SK-N-SH (cell line): Measurements from ENCODE around the gene VARS1. TPM values are rescaled to one million over a fixed set of nuclear protein-coding genes. Genes with fewer than 3 reads are reported as not detected.

ENCODE experiments used
- CTCF ChIA-PET: fragments of 300-600, 350-600 bp; formaldehyde crosslinking; extraction: SDS; loops from one replicate; lab custom pipeline; 2021; lab: Yijun Ruan, JAX
- POLR2A ChIA-PET: fragments of 350-600 bp; sonication (Branson Sonifier 250); formaldehyde crosslinking; extraction: SDS; loops from one replicate; lab custom pipeline; 2020; ENCODE audit warnings: antibody characterized with exemption, inconsistent platforms; lab: Yijun Ruan, JAX
- DNase-seq: peaks from one replicate; pipeline ENCODE4 v3.0.0; 2012
- H2AFZ ChIP-seq: fragments of 200-600 bp; sonication (generic); 2 replicates; pipeline ENCODE4 v1.8.1; 2016; ENCODE audit warnings: antibody characterized with exemption, mild to moderate bottlenecking, low read depth
- H3F3A ChIP-seq: fragments of 200-600 bp; sonication (generic); replicated peaks from 2 replicates; pipeline ENCODE3; 2016; ENCODE audit warnings: antibody characterized with exemption, mild to moderate bottlenecking; ENCODE audit not compliant: insufficient read depth
- H3K27ac ChIP-seq, 2 experiments: fragments of 200-500 bp in 1 of 2; fragments of 200-600 bp in 1 of 2; sonication (Bioruptor generic) in 1 of 2; sonication (generic), shearing (Covaris generic) in 1 of 2; 2 replicates each; pipeline versions ENCODE4 v1.5.1 to v1.6.1; 2014 to 2016; ENCODE audit warnings: low read depth in 2 of 2, inconsistent platforms in 1 of 2, low read length in 1 of 2, mild to moderate bottlenecking in 1 of 2, mixed read lengths in 1 of 2
- H3K27me3 ChIP-seq: fragments of 200-600 bp; sonication (generic), shearing (Covaris generic); 2 replicates; pipeline ENCODE4 v1.6.1; 2016; ENCODE audit warnings: mixed run types; ENCODE audit not compliant: insufficient read depth
- H3K36me3 ChIP-seq, 2 experiments: fragments of 200-500 bp in 1 of 2; fragments of 200-600 bp in 1 of 2; sonication (Bioruptor generic) in 1 of 2; sonication (generic) in 1 of 2; replicated peaks in 1 of 2; 2 replicates each; pipeline versions ENCODE3 to v1.5.1; 2014 to 2016; ENCODE audit warnings: low read length in 1 of 2, mild to moderate bottlenecking in 1 of 2; ENCODE audit not compliant: insufficient read depth in 2 of 2, control insufficient read depth in 1 of 2
- H3K4me1 ChIP-seq, 2 experiments: fragments of 200-500 bp in 1 of 2; fragments of 200-600 bp in 1 of 2; sonication (Bioruptor generic) in 1 of 2; sonication (generic), shearing (Covaris generic) in 1 of 2; 2 replicates each; pipeline versions ENCODE4 v1.5.1 to v1.6.1; 2014 to 2016; ENCODE audit warnings: low read depth in 1 of 2, low read length in 1 of 2, mixed run types in 1 of 2; ENCODE audit not compliant: insufficient read depth in 2 of 2, control insufficient read depth in 1 of 2
- H3K4me2 ChIP-seq: fragments of 200-600 bp; sonication (generic), shearing (Covaris generic); 2 replicates; pipeline ENCODE4 v1.6.1; 2017; ENCODE audit warnings: mixed run types
- H3K4me3 ChIP-seq, 2 experiments: fragments of 200-500 bp in 1 of 2; fragments of 200-600 bp in 1 of 2; sonication (Bioruptor generic) in 1 of 2; sonication (generic), shearing (Covaris generic) in 1 of 2; 2 replicates each; pipeline versions ENCODE4 v1.5.1 to v1.8.1; 2014 to 2016; ENCODE audit warnings: low read depth in 2 of 2, inconsistent platforms in 1 of 2, low read length in 1 of 2, mild to moderate bottlenecking in 1 of 2, mixed read lengths in 1 of 2, moderate library complexity in 1 of 2
- H3K79me2 ChIP-seq: fragments of 200-600 bp; sonication (generic); 2 replicates; pipeline ENCODE4 v1.8.1; 2017; ENCODE audit warnings: mild to moderate bottlenecking; ENCODE audit not compliant: insufficient read depth
- H3K9ac ChIP-seq: fragments of 200-600 bp; sonication (generic); 2 replicates; pipeline ENCODE4 v1.6.1; 2017; ENCODE audit warnings: mixed run types
- H3K9me2 ChIP-seq: fragments of 200-600 bp; sonication (generic); 2 replicates; pipeline ENCODE4 v1.6.1; 2017; ENCODE audit warnings: mixed run types
- H3K9me3 ChIP-seq: fragments of 200-600 bp; sonication (generic); 2 replicates; pipeline ENCODE4 v1.6.1; 2017; ENCODE audit warnings: mixed run types, mild to moderate bottlenecking, moderate library complexity
- H4K20me1 ChIP-seq: fragments of 200-600 bp; sonication (generic); 2 replicates; pipeline ENCODE4 v1.6.1; 2017; ENCODE audit warnings: mild to moderate bottlenecking, mixed run types; ENCODE audit not compliant: insufficient read depth
- CHD2 ChIP-seq: fragments of 150-350 bp; IDR thresholded peaks from 2 replicates; pipeline ENCODE4 v1.6.1; 2018; ENCODE audit warnings: low read length; ENCODE audit not compliant: partially characterized antibody
- CTCF ChIP-seq: fragments of 200-600 bp; sonication (generic); IDR thresholded peaks from 2 replicates; pipeline ENCODE4 v1.6.1; 2017; ENCODE audit warnings: antibody characterized with exemption, mild to moderate bottlenecking, moderate library complexity
- ELF1 ChIP-seq: IDR thresholded peaks from 2 replicates; pipeline ENCODE4 v1.4.0; 2012
- FOSL2 ChIP-seq: IDR thresholded peaks from 2 replicates; pipeline ENCODE4 v1.4.0; 2012; ENCODE audit warnings: low read depth, mild to moderate bottlenecking, moderate library complexity, borderline replicate concordance
- GABPA ChIP-seq: IDR thresholded peaks from 2 replicates; pipeline ENCODE4 v1.4.0; 2012; ENCODE audit warnings: low read depth, mild to moderate bottlenecking
- IRF3 ChIP-seq: fragments of 150-350 bp; IDR thresholded peaks from 2 replicates; pipeline ENCODE4 v1.6.1; 2016; ENCODE audit warnings: mild to moderate bottlenecking, low read depth, low read length
- MAX ChIP-seq: IDR thresholded peaks from 2 replicates; pipeline ENCODE4 v1.4.0; 2012; ENCODE audit warnings: low read depth
- MXI1 ChIP-seq: IDR thresholded peaks from 2 replicates; pipeline ENCODE4 v1.6.1; 2012; ENCODE audit warnings: mild to moderate bottlenecking, low read depth, low read length, improper control_type of control experiment
- NRF1 ChIP-seq: IDR thresholded peaks from 2 replicates; pipeline ENCODE4 v1.6.1; 2012; ENCODE audit warnings: low read depth, mild to moderate bottlenecking, low read length
- POLR2AphosphoS5 ChIP-seq: IDR thresholded peaks from 2 replicates; pipeline ENCODE4 v1.6.1; 2012; ENCODE audit warnings: low read depth, low read length
- SIN3A ChIP-seq: IDR thresholded peaks from 2 replicates; pipeline ENCODE4 v1.6.1; 2012; ENCODE audit warnings: low read depth, mild to moderate bottlenecking, low read length, moderate library complexity, borderline replicate concordance
- SMC3 ChIP-seq: IDR thresholded peaks from 2 replicates; pipeline ENCODE4 v1.6.1; 2012; ENCODE audit warnings: low read depth, low read length, improper control_type of control experiment
- TAF1 ChIP-seq: IDR thresholded peaks from 2 replicates; pipeline ENCODE4 v1.6.1; 2012; ENCODE audit warnings: low read depth, mild to moderate bottlenecking, low read length, moderate library complexity, borderline replicate concordance
- YY1 ChIP-seq: IDR thresholded peaks from 2 replicates; pipeline ENCODE4 v1.4.0; 2012; ENCODE audit warnings: low read depth, mild to moderate bottlenecking
- WGBS: methylation state at CpG from one replicate; pipeline ENCODE4 v1.1.6; 2017; ENCODE audit warnings: low lambda C conversion rate; 5-methylcytosine and 5-hydroxymethylcytosine counted together
- polyA plus RNA-seq, 3 experiments: library from polyadenylated mRNA; depleted of rRNA; stranded (reverse); fragments of >200 nt; gene quantifications; 2 replicates each; pipeline ENCODE4 v1.2.3, GENCODE V29; 2012

The VARS1 gene
- polyA plus RNA-seq, 1 of the 3 experiments (the other 2 are of a cell fraction), result 35.1 TPM

GRCh38 chr6:31806470-31807272 is 11.1 kb upstream of the VARS1 start, which contains the start of gene LSM2:
Gene LSM2 (minus strand): TSS chr6:31806966. CDS start chr6:31806757, 209 bp downstream.
- H3K4me1 ChIP-seq, result peaks cover 5% of the 10 kb centered on the region in 2 experiments; a peak in 2 of 4 replicates

More at GRCh38 chr6:31806470-31807272, 11.1 kb upstream of the VARS1 start, which contains the start of gene LSM2:
- peak; percentile 99 for DNase-seq
- Histone ChIP-seq H3F3A (peaks cover 11% of the 10 kb centered on the region), H3K27ac (peak within 1 kb of the TSS; percentile 79 to 80), H3K9ac (peak within 1 kb of the TSS; percentile 77), H4K20me1 (no peaks in the 10 kb centered on the region), H3K9me2 (no peaks in the 10 kb centered on the region), H3K9me3 (no peaks in the 10 kb centered on the region), H3K4me3 (peak within 1 kb of the TSS; percentile 64 to 73), H3K36me3 (peaks cover 0 to 6% of the 10 kb centered on the region in 2 experiments), H3K79me2 (peaks cover 41% of the 10 kb centered on the region), H2AFZ (peak within 1 kb of the TSS; percentile 83), H3K27me3 (no peaks in the 10 kb centered on the region)
- 0% methylated on average over 10 of the region's 51 CpGs for WGBS
- POLR2A ChIA-PET, result interaction anchor here (0.8 to 2.3 kb wide), 10 partner anchors 9 to 142 kb away, joined by 3 to 24 read pairs (median 6); partner anchors contain the start of genes DDAH2, GPANK1, HSPA1A and HSPA1B
- CTCF ChIA-PET, result interaction anchor here (0.6 to 4.4 kb wide), 9 partner anchors 9 to 196 kb away, joined by 3 to 37 read pairs (median 5); partner anchors contain the start of genes DDAH2, MSH5 and VARS1
- TF ChIP-seq TAF1 (peak; percentile 59), SIN3A (peak; percentile 77; the same call in 1 of the 2 replicates), MXI1 (peak; percentile 76), CTCF (peak; percentile 46), YY1 (peak; percentile 61; the same call in 1 of the 2 replicates), IRF3 (no peak), ELF1 (peak; percentile 53; the same call in 1 of the 2 replicates), NRF1 (peak; percentile 80), POLR2AphosphoS5 (peak; percentile 85; the same call in 1 of the 2 replicates), SMC3 (peak; percentile 11; the same call in 1 of the 2 replicates), GABPA (peak; percentile 46), FOSL2 (no peak), CHD2 (no peak), MAX (peak; percentile 79; the same call in 1 of the 2 replicates)
- TF ChIP-seq, all 33 proteins: peak for 11
- peak within 1 kb of the TSS; percentile 72 for H3K4me2 ChIP-seq
